ENCODE data around the gene USP40. TPM values are rescaled to one million over a fixed set of nuclear protein-coding genes. Genes with fewer than 3 reads are reported as not detected.

Gene USP40
- total and polyA plus RNA-seq, 2 of the 8 experiments (the other 6 are each of a cell fraction or from before 2014, with no cell fraction given): 12.0 to 15.7 TPM

- Histone ChIP-seq H3K9ac (replicated peaks in 1 of 4; ENCODE audit: extremely low read depth in 1 of 4, low read depth in 3 of 4, low read length in 3 of 4) (no peak overlapping the region), H3K27me3 (replicated peaks in 1 of 4; ENCODE audit: control insufficient read depth in 3 of 4, extremely low read depth in 1 of 4, insufficient read depth in 3 of 4, low read length in 3 of 4) (no peaks in the 10 kb centered on the region), H3K4me2 (ENCODE audit: insufficient read depth in 1 of 2, low read depth in 2 of 2, low read length in 2 of 2) (no peak overlapping the region), H3K18ac (ENCODE audit: extremely low read depth, low read length) (no peak overlapping the region), H4K8ac (ENCODE audit: extremely low read depth, insufficient read depth, low read length) (no peak overlapping the region), H2BK12ac (ENCODE audit: low read depth, low read length) (no peak overlapping the region), H3K4me1 (replicated peaks in 1 of 4; ENCODE audit: control insufficient read depth in 3 of 4, insufficient read depth in 4 of 4, low read length in 3 of 4) (no peaks in the 10 kb centered on the region), H2BK15ac (ENCODE audit: low read length) (no peak overlapping the region), H2BK5ac (ENCODE audit: low read depth, low read length) (no peak overlapping the region), H3K9me3 (ENCODE audit: insufficient read depth in 2 of 2, low read depth in 1 of 2, low read length in 1 of 2) (no peaks in the 10 kb centered on the region), H3K14ac (ENCODE audit: insufficient read length) (no peak overlapping the region), H3K4me3 (ENCODE audit: extremely low read depth in 1 of 4, insufficient read depth in 2 of 4, low read depth in 3 of 4, low read length in 4 of 4) (no peak overlapping the region), H4K91ac (replicated peaks; ENCODE audit: insufficient read length, low read length) (no peak overlapping the region), H3K27ac (ENCODE audit: low read depth, low read length) (no peak overlapping the region), H4K20me1 (replicated peaks in 1 of 2; ENCODE audit: control insufficient read depth in 1 of 2, insufficient read depth in 2 of 2, low read length in 2 of 2) (peaks cover 0 to 9% of the 10 kb centered on the region in 2 experiments), H2BK20ac (ENCODE audit: low read length) (no peak overlapping the region), H3K79me2 (ENCODE audit: control insufficient read depth in 1 of 2, insufficient read depth in 2 of 2, low read length in 2 of 2) (no peaks in the 10 kb centered on the region), H3K23ac (ENCODE audit: insufficient read length) (no peak overlapping the region), H3K23me2 (ENCODE audit: low read depth, low read length) (no peaks in the 10 kb centered on the region; the same call in 1 of the 2 replicates), H3K56ac (replicated peaks; ENCODE audit: insufficient read length, low read depth, low read length) (no peak overlapping the region), H4K5ac (ENCODE audit: insufficient read length, low read depth, low read length) (no peak overlapping the region), H3K36me3 (ENCODE audit: control insufficient read depth in 2 of 4, insufficient read depth in 4 of 4, low read length in 3 of 4) (no peaks in the 10 kb centered on the region; a peak in 2 of 8 replicates), H2AK5ac (ENCODE audit: low read depth, low read length) (no peak overlapping the region), H3K79me1 (ENCODE audit: low read depth, low read length) (no peaks in the 10 kb centered on the region), H2BK120ac (replicated peaks; ENCODE audit: low read depth, low read length) (no peak overlapping the region), H3K4ac (replicated peaks; ENCODE audit: insufficient read length, low read depth, low read length) (no peak overlapping the region), H2AFZ (ENCODE audit: low read length) (no peak overlapping the region)
- ChIA-PET CTCF (ENCODE audit: partially characterized antibody) (interaction anchor here (0.8 to 3.1 kb wide), 5 partner anchors 11 to 36 kb away, joined by 3 to 14 read pairs (median 6); no protein-coding TSS in a partner anchor), POLR2A (ENCODE audit: partially characterized antibody) (no interaction called here)
- no peak for DNase-seq (ENCODE audit: low read depth in 1 of 2, low spot score in 2 of 2)
- 94% methylated on average over 14 of the region's 14 CpGs; no CpG with 5 or more reads in 1 of the 2 experiments for whole genome bisulfite sequencing, 2 experiments (ENCODE audit: extremely low coverage in 1 of 2, insufficient coverage in 1 of 2, insufficient read length in 1 of 2, insufficient replicate concordance in 2 of 2, low coverage in 1 of 2, low lambda C conversion rate in 2 of 2, missing lambda C conversion rate in 1 of 2)
- no peak for TF ChIP-seq TAF1 (IDR thresholded peaks at IDR 0.05; ENCODE audit: low read depth, low read length)
- FAIRE-seq: no peak
Observed at GRCh38 chr2:233437439-233437955, 129.1 kb downstream of the USP40 start.
